OCI-LY1 (cell line): Measurements from ENCODE around the gene MYO16.

Experiments used
- H2AFZ ChIP-seq: fragments of 200-600 bp; sonication (generic), shearing (Covaris generic); 2 replicates; pipeline ENCODE4 v1.6.0; 2014; ENCODE audit warnings: antibody characterized with exemption, mild to moderate bottlenecking, low read length
- H3F3A ChIP-seq: fragments of 200-600 bp; sonication (generic), shearing (Covaris generic); 2 replicates; pipeline ENCODE4 v1.6.0; 2014; ENCODE audit warnings: mild to moderate bottlenecking, antibody characterized with exemption, low read length, moderate library complexity; ENCODE audit not compliant: insufficient read depth
- H3K27ac ChIP-seq: fragments of 200-600 bp; sonication (generic); 2 replicates; pipeline ENCODE4 v1.5.1; 2014; ENCODE audit warnings: low read length, mixed run types, mild to moderate bottlenecking, low read depth; ENCODE audit not compliant: poor library complexity, severe bottlenecking
- H3K27me3 ChIP-seq: fragments of 200-600 bp; sonication (generic); 2 replicates; pipeline ENCODE4 v1.6.0; 2014; ENCODE audit warnings: antibody characterized with exemption, mild to moderate bottlenecking, low read length, moderate library complexity; ENCODE audit not compliant: insufficient read depth
- H3K36me3 ChIP-seq: fragments of 200-600 bp; sonication (generic); 2 replicates; pipeline ENCODE4 v1.6.1; 2014; ENCODE audit warnings: mild to moderate bottlenecking, antibody characterized with exemption, low read length, moderate library complexity, mixed read lengths; ENCODE audit not compliant: insufficient read depth
- H3K4me1 ChIP-seq: fragments of 200-600 bp; sonication (generic); 2 replicates; pipeline ENCODE4 v1.5.1; 2014; ENCODE audit warnings: mild to moderate bottlenecking, low read length, moderate library complexity; ENCODE audit not compliant: insufficient read depth, severe bottlenecking
- H3K4me2 ChIP-seq: fragments of 200-600 bp; sonication (generic), shearing (Covaris generic); 2 replicates; pipeline ENCODE4 v1.6.1; 2014; ENCODE audit warnings: low read length
- H3K4me3 ChIP-seq: fragments of 200-600 bp; sonication (generic); 2 replicates; pipeline ENCODE4 v1.5.1; 2014; ENCODE audit warnings: low read length, low read depth, mild to moderate bottlenecking, mixed read lengths; ENCODE audit not compliant: poor library complexity, severe bottlenecking
- H3K79me2 ChIP-seq: fragments of 200-600 bp; shearing (Covaris generic); 2 replicates; pipeline ENCODE4 v1.6.1; 2016; ENCODE audit warnings: mixed run types, low read length, mixed read lengths; ENCODE audit not compliant: insufficient read depth
- H3K9ac ChIP-seq: fragments of 200-600 bp; sonication (generic), shearing (Covaris generic); 2 replicates; pipeline ENCODE4 v1.6.1; 2014; ENCODE audit warnings: mild to moderate bottlenecking, low read length, mixed read lengths
- H3K9me2 ChIP-seq: fragments of 200-600 bp; sonication (generic), shearing (Covaris generic); 2 replicates; pipeline ENCODE4 v1.6.1; 2014; ENCODE audit warnings: low read depth, mild to moderate bottlenecking, low read length, mixed read lengths
- H3K9me3 ChIP-seq: fragments of 200-600 bp; shearing (Covaris generic); 2 replicates; pipeline ENCODE4 v1.6.1; 2014; ENCODE audit warnings: low read length, mixed read lengths
- H4K20me1 ChIP-seq: fragments of 200-600 bp; sonication (generic), shearing (Covaris generic); 2 replicates; pipeline ENCODE4 v1.6.0; 2016; ENCODE audit warnings: mild to moderate bottlenecking, low read length; ENCODE audit not compliant: insufficient read depth
- CTCF ChIP-seq: fragments of 200-600 bp; sonication (generic), shearing (Covaris generic); IDR thresholded peaks from 2 replicates; pipeline ENCODE4 v1.5.1; 2017; ENCODE audit warnings: mild to moderate bottlenecking, antibody characterized with exemption, low read length, moderate library complexity, mixed read lengths
- EZH2 ChIP-seq: fragments of 200-600 bp; sonication (generic), shearing (Covaris generic); IDR thresholded peaks from 2 replicates; pipeline ENCODE4 v1.8.0; 2017; ENCODE audit warnings: borderline replicate concordance, mixed run types, mild to moderate bottlenecking, antibody characterized with exemption, low read length, moderate library complexity, mixed read lengths

The MYO16 gene

GRCh38 chr13:108606424-108606823, 23.0 kb upstream of the MYO16 start:
- peaks cover 9% of the 10 kb centered on the region for H3K9me3 ChIP-seq
- no peak overlapping the region for H3K27ac ChIP-seq
- H3K79me2 ChIP-seq, result no peaks in the 10 kb centered on the region
- H4K20me1 ChIP-seq, result no peaks in the 10 kb centered on the region
- H3K4me2 ChIP-seq, result no peak overlapping the region
- no peaks in the 10 kb centered on the region for H3K36me3 ChIP-seq
- H2AFZ ChIP-seq, result no peak overlapping the region
- no peaks in the 10 kb centered on the region for H3F3A ChIP-seq
- H3K27me3 ChIP-seq, result no peaks in the 10 kb centered on the region
- no peak overlapping the region for H3K9ac ChIP-seq
- no peak for TF ChIP-seq CTCF
- no peak for TF ChIP-seq EZH2
- no peaks in the 10 kb centered on the region; the same call in 1 of the 2 replicates for H3K9me2 ChIP-seq
- H3K4me3 ChIP-seq, result no peak overlapping the region
- H3K4me1 ChIP-seq, result no peaks in the 10 kb centered on the region

GRCh38 chr13:108609353-108609752, 20.1 kb upstream of the MYO16 start:
- TF ChIP-seq CTCF, result peak; percentile 44
- no peak for TF ChIP-seq EZH2
- no peaks in the 10 kb centered on the region for H3K36me3 ChIP-seq

GRCh38 chr13:108610507-108610906, 18.9 kb upstream of the MYO16 start:
- Histone ChIP-seq H3K27ac (no peak overlapping the region), H3K9me3 (peaks cover 7% of the 10 kb centered on the region), H3K27me3 (no peaks in the 10 kb centered on the region), H3K4me3 (no peak overlapping the region), H4K20me1 (no peaks in the 10 kb centered on the region), H3K79me2 (no peaks in the 10 kb centered on the region), H3F3A (no peaks in the 10 kb centered on the region), H2AFZ (no peak overlapping the region), H3K36me3 (no peaks in the 10 kb centered on the region), H3K9me2 (no peaks in the 10 kb centered on the region), H3K4me1 (no peaks in the 10 kb centered on the region), H3K9ac (no peak overlapping the region), H3K4me2 (no peak overlapping the region)
- no peak for TF ChIP-seq CTCF
- TF ChIP-seq EZH2, result no peak

More at GRCh38 chr13:108609353-108609752, 20.1 kb upstream of the MYO16 start:
- H3K4me1 ChIP-seq, result no peaks in the 10 kb centered on the region
- no peaks in the 10 kb centered on the region for H3F3A ChIP-seq
- H3K27ac ChIP-seq, result no peak overlapping the region
- no peaks in the 10 kb centered on the region for H3K79me2 ChIP-seq
- H3K9me2 ChIP-seq, result no peaks in the 10 kb centered on the region
- H3K27me3 ChIP-seq, result no peaks in the 10 kb centered on the region
- H4K20me1 ChIP-seq, result no peaks in the 10 kb centered on the region
- no peak overlapping the region for H3K9ac ChIP-seq
- H2AFZ ChIP-seq, result no peak overlapping the region
- peaks cover 7% of the 10 kb centered on the region for H3K9me3 ChIP-seq
- H3K4me2 ChIP-seq, result no peak overlapping the region
- no peak overlapping the region for H3K4me3 ChIP-seq
